Heart left ventricle (tissue), 16 donors: ENCODE results near the gene TREML4. TPM values are rescaled to one million over a fixed set of nuclear protein-coding genes. Genes with fewer than 3 reads are reported as not detected.

ENCODE experiments used
- ATAC-seq, 4 donors: fragments of 200-7000 bp; cut with Tn5 transposase; one replicate each; pipeline ENCODE4 v1.9.1; 2020 to 2022; ENCODE audit warnings: moderate library complexity in 4 of 4, mild to moderate bottlenecking in 3 of 4, moderate number of reproducible peaks in 1 of 4
- DNase-seq, 5 donors: peaks; one replicate each; pipeline ENCODE4 v3.0.0-alpha.2; 2020
- H3K27ac ChIP-seq, 12 donors: fragments of 200-600 bp; sonication (generic) in 4 of 12; one replicate each; pipeline versions ENCODE4 v1.5.0 to v1.8.0; 2016 to 2022; ENCODE audit warnings: mild to moderate bottlenecking in 2 of 12
- H3K27me3 ChIP-seq, 9 donors: fragments of 200-600 bp; sonication (generic) in 2 of 9; one replicate each; pipeline versions ENCODE4 v1.5.1 to v1.8.0; 2016 to 2022; ENCODE audit warnings: mild to moderate bottlenecking in 3 of 9
- H3K36me3 ChIP-seq, 9 donors: fragments of 200-600 bp; sonication (generic) in 2 of 9; one replicate each; pipeline versions ENCODE4 v1.5.0 to v1.8.0; 2018 to 2022; ENCODE audit warnings: mild to moderate bottlenecking in 2 of 9
- H3K4me1 ChIP-seq, 12 donors: fragments of 200-600 bp; sonication (generic) in 4 of 12; one replicate each; pipeline versions ENCODE4 v1.5.0 to v1.8.0; 2016 to 2022; ENCODE audit warnings: mild to moderate bottlenecking in 3 of 12
- H3K4me3 ChIP-seq, 12 donors: fragments of 200-600 bp; sonication (generic) in 4 of 12; one replicate each; pipeline versions ENCODE4 v1.5.0 to v1.8.0; 2017 to 2022; ENCODE audit warnings: mild to moderate bottlenecking in 9 of 12, moderate library complexity in 4 of 12
- H3K9me3 ChIP-seq, 12 donors: fragments of 200-600 bp; sonication (generic) in 4 of 12; one replicate each; pipeline versions ENCODE4 v1.5.0 to v1.8.0; 2016 to 2022; ENCODE audit warnings: mild to moderate bottlenecking in 1 of 12
- CTCF ChIP-seq, 12 donors: fragments of 200-600 bp; sonication (generic) in 4 of 12; IDR thresholded peaks; one replicate each; pipeline versions ENCODE4 v1.5.0 to v1.8.0; 2018 to 2022; ENCODE audit warnings: antibody characterized with exemption in 12 of 12, mild to moderate bottlenecking in 5 of 12
- POLR2A ChIP-seq, 2 donors: fragments of 450-650 bp; IDR thresholded peaks; one replicate each; pipeline ENCODE4 v1.6.1; 2017; ENCODE audit warnings: antibody characterized with exemption in 2 of 2, mild to moderate bottlenecking in 2 of 2, moderate library complexity in 2 of 2
- WGBS, 4 donors: extraction: QIAGEN DNeasy Blood & Tissue Kit in 2 of 4; methylation state at CpG; one replicate each; pipeline versions ENCODE4 v1.1.5 to v1.1.7; 2013 to 2018; 5-methylcytosine and 5-hydroxymethylcytosine counted together
- intact Hi-C, 10 donors: fragments of 100-400 bp; cut with DNase I; formaldehyde crosslinking; loops; one replicate each; pipeline versions ENCODE4 v1.11.1 to v1.14.2; 2022
- polyA plus RNA-seq, 2 donors: library from polyadenylated mRNA; stranded (reverse); fragments of 200-250 nt; gene quantifications; one replicate each; pipeline ENCODE4 v1.2.3, GENCODE V29; 2013
- total RNA-seq, 9 donors: library from RNA; depleted of rRNA in 2 of 9; stranded (reverse); fragments of >200 nt in 2 of 9; fragmentation: NEBNext Ultra II Directional in 3 of 9; extraction: Animal tissue kit (Norgen Biotek cat#: 25700) in 3 of 9; gene quantifications; one replicate each; pipeline versions ENCODE4 v1.1.0 to v1.2.4, GENCODE V29; 2016 to 2023
- donor health status: ischemic (EF 13 %, LVEDD 7.1; RV severe dilation, severe dysfunction).
- donor health status: healthy with polysubstance abuse.
- donor health status: DM: no; HTN: yes; CAD: no.
- donor health status: DM: no; HTN: no; CAD: no.
- donor health status: ischemic (EF 25% LVEDD 6.9; RV normal size, moderate dysfunction).
- donor health status: ischemic (EF 25% LVEDD 5.7; RV mildly dilated, moderate dysfunction).
- donor health status: healthy.
- donor health status: DM: yes; HTN: yes; CAD: no.
- donor health status: ischemic (EF 35%, LVEDD 5.7; RV mildly dilated, moderate dysfunction).
- donor health status: nonischemic (EF 11% LVEDD 7.7; RV severe dilation, severe dysfunction).
- donor health status: DM: yes; HTN: yes; CAD: no.
- donor health status: PGD.
- donor health status: ischemic (EF 29% LVEDD 5.4; RV normal size, mild dysfunction).
- donor health status: nonischemic (EF 23%, LVEDD 6.1; RV moderate dilation, normal function).

The TREML4 gene
- total and polyA plus RNA-seq, 11 donors: 0.07 TPM; not detected in 10

GRCh38 chr6:41262401-41262800, 34.3 kb downstream of the TREML4 start:
- Histone ChIP-seq H3K27ac (no peak overlapping the region), H3K9me3 (peaks cover 0 to 65% (median 28%) of the 10 kb centered on the region in 12 donors), H3K4me3 (no peak overlapping the region), H3K4me1 (no peaks in the 10 kb centered on the region), H3K36me3 (no peaks in the 10 kb centered on the region), H3K27me3 (no peaks in the 10 kb centered on the region)
- intact Hi-C loops: no loop called here
- WGBS, 4 donors: 61 to 68% (median 66%) methylated on average over 2 of the region's 2 CpGs
- DNase-seq: no peak
- ATAC-seq: no peak
- TF ChIP-seq CTCF (IDR thresholded peaks at IDR 0.05): no peak
- TF ChIP-seq POLR2A (IDR thresholded peaks at IDR 0.05): no peak

GRCh38 chr6:41263267-41263666, 35.1 kb downstream of the TREML4 start:
- Histone ChIP-seq H3K9me3 (peaks cover 0 to 57% (median 28%) of the 10 kb centered on the region in 12 donors), H3K27me3 (no peaks in the 10 kb centered on the region), H3K4me1 (no peaks in the 10 kb centered on the region), H3K36me3 (no peaks in the 10 kb centered on the region), H3K27ac (no peak overlapping the region), H3K4me3 (no peak overlapping the region)
- 90 to 98% (median 94%) methylated on average over 1 of the region's 1 CpG for WGBS, 4 donors
- TF ChIP-seq CTCF (IDR thresholded peaks at IDR 0.05) (no peak), POLR2A (IDR thresholded peaks at IDR 0.05) (no peak)
- DNase-seq: no peak
- no peak for ATAC-seq
- intact Hi-C loops: no loop called here

- no peak for DNase-seq
- no peak for TF ChIP-seq CTCF (IDR thresholded peaks at IDR 0.05)
- Histone ChIP-seq H3K4me1 (no peaks in the 10 kb centered on the region), H3K9me3 (peaks cover 0 to 34% (median 22%) of the 10 kb centered on the region in 12 donors), H3K4me3 (no peak overlapping the region), H3K36me3 (no peaks in the 10 kb centered on the region), H3K27me3 (no peaks in the 10 kb centered on the region), H3K27ac (no peak overlapping the region)
- intact Hi-C loops: no loop called here
- no peak for ATAC-seq
Observed at GRCh38 chr6:41266541-41266940, 38.4 kb downstream of the TREML4 start.

GRCh38 chr6:41268478-41268877, 40.3 kb downstream of the TREML4 start:
- no peaks in the 10 kb centered on the region for H3K27me3 ChIP-seq
- peaks cover 0 to 15% (median 4%) of the 10 kb centered on the region in 12 donors for H3K9me3 ChIP-seq
- peaks cover 0 to 11% (median 0%) of the 10 kb centered on the region in 12 donors for H3K4me1 ChIP-seq
- ATAC-seq: no peak
- no peak for DNase-seq
- TF ChIP-seq CTCF (IDR thresholded peaks at IDR 0.05): no peak
- TF ChIP-seq POLR2A (IDR thresholded peaks at IDR 0.05): no peak
- no peaks in the 10 kb centered on the region for H3K36me3 ChIP-seq
- intact Hi-C loops: no loop called here
- H3K4me3 ChIP-seq: no peak overlapping the region
- no peak overlapping the region for H3K27ac ChIP-seq
